GM21381 (cell line): ENCODE measurements around the gene SERP1.
"Not testable (repeated sequence)": the region's sequence is repeated elsewhere in the genome, so short reads cannot be mapped to it uniquely, and the experiment has no call there.

Source experiments
- ATAC-seq: cut with Tn5 transposase; IDR thresholded peaks from one replicate; pipeline ENCODE4 v1.9.1; 2021; ENCODE audit warnings: mild to moderate bottlenecking, moderate library complexity; ENCODE audit not compliant: unreplicated experiment

Gene SERP1

GRCh38 chr3:150540297-150540696 lies 6.0 kb downstream of the SERP1 start:
- no peak for ATAC-seq

- ATAC-seq: no peak
These were observed 7.7 kb downstream of the SERP1 start for GRCh38 chr3:150538324-150539208.

DNA sequence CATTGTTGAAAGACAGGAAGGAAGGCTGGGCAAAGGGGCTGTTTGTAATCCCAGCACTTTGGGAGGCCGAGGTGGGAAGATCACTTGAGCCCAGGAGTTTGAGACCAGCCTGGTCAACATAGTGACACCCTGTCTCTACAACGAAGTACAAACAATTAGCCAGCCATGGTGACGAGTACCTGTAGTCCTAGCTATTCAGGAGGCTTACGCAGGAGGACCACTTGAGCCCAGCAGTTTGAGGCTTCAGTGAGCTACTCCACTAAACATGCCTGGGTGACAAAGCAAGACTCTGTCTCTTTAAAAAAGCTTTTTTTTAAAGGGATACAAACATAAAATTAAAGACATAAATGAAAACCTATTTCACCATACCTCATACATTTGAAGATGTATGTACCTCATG lies 11.1 kb downstream of the SERP1 start:
- no peak for ATAC-seq

DNA sequence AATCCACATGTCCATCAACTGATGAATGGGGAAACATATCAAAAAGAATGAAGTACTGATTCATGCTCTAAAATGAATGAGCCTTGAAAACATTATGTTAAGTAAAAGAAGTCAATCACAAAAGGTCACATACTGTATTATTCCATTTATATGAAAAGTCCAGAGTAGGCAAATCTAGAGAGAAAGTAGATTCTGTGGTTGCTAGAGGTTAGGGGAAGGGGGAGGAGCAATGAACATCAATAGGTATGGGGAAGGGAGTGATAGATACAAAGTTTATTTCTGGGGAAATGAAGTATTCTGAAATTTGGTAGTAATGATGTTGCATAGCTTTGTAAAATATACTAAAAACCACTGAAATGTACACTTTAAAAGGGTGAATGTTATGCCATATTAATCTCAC lies 14.5 kb downstream of the SERP1 start:
- no peak for ATAC-seq

GRCh38 chr3:150528354-150528797 lies 17.9 kb downstream of the SERP1 start:
- no peak for ATAC-seq

GRCh38 chr3:150527464-150528255 lies 18.6 kb downstream of the SERP1 start:
- ATAC-seq: no peak

GRCh38 chr3:150523538-150523937 lies 22.8 kb downstream of the SERP1 start:
- ATAC-seq: no peak

GRCh38 chr3:150521463-150521862 lies 24.8 kb downstream of the SERP1 start:
- ATAC-seq: no peak

GRCh38 chr3:150520408-150520807 lies 25.9 kb downstream of the SERP1 start:
- no peak for ATAC-seq

GRCh38 chr3:150519026-150519425 lies 27.3 kb downstream of the SERP1 start:
- no peak for ATAC-seq

GRCh38 chr3:150515210-150515609 lies 31.1 kb downstream of the SERP1 start:
- no peak for ATAC-seq

- ATAC-seq: no peak
These were observed 35.0 kb downstream of the SERP1 start for GRCh38 chr3:150511122-150511821.

DNA sequence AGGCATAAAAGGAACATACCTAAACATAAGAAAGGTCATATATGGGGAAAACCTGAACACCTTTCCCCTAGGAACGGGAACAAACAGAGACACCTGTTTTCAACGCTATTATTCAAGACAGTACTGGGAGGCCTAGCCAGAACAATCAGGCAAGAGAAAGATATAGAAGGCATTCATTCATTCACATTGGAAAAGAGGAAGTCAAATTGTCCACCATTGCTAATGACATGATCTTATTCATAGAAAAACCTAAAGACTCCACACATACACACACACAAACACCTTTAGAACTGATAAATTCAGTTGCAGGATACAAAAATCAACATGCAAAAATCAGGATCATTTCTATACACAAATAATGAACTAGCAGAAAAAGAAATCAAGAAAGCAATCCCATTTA lies 36.5 kb downstream of the SERP1 start:
- ATAC-seq: no peak

- ATAC-seq: no peak
These were observed 37.9 kb downstream of the SERP1 start for GRCh38 chr3:150508401-150508800.

- no peak for ATAC-seq
These were observed 41.8 kb downstream of the SERP1 start for GRCh38 chr3:150504483-150504882.

GRCh38 chr3:150503402-150504099 lies 42.7 kb downstream of the SERP1 start:
- ATAC-seq: no peak

DNA sequence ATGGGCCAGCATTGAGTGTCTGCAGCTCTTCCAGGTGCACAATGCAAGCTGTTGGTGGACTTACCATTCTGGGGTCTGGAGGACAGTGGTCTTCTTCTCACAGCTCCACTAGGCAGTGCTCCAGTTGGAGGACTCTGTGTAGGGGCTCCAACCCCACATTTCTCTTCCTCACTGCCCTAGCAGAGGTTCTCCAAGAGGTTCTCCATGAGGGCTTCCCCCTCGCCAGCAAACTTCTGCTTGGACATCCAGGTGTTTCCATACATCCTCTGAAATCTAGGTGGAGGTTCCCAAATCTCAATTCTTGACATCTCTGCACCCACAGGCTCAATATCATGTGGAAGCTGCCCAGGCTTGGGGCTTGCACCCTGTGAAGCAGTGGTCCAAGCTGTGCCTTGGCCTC lies 45.3 kb downstream of the SERP1 start:
- not testable (repeated sequence) for ATAC-seq

- no peak for ATAC-seq
These were observed 48.3 kb downstream of the SERP1 start for GRCh38 chr3:150497956-150498355.

GRCh38 chr3:150495563-150496168 lies 50.6 kb downstream of the SERP1 start:
- ATAC-seq: no peak

GRCh38 chr3:150495149-150495548 lies 51.1 kb downstream of the SERP1 start:
- ATAC-seq: no peak
